A549 treated with CORT108297 at 1 μM for 4 hours (cell line): ENCODE measurements around the gene PRR35. TPM values are rescaled to one million over a fixed set of nuclear protein-coding genes. Genes with fewer than 3 reads are reported as not detected.

Experiments
- total RNA-seq: library from RNA; stranded (reverse); fragments of 200-300 nt; extraction: Qiagen RNA extraction; gene quantifications from 5 replicates; pipeline ENCODE4 v1.2.3, GENCODE V29; 2022

The PRR35 gene
- 0.11 to 0.21 TPM (median 0.16 TPM) in 5 replicates for total RNA-seq

GRCh38 chr16:560204-560700 lies at the start of gene PRR35:
Gene PRR35 (plus strand): TSS chr16:560394. CDS start chr16:563295, 2,901 bp downstream.

DNA sequence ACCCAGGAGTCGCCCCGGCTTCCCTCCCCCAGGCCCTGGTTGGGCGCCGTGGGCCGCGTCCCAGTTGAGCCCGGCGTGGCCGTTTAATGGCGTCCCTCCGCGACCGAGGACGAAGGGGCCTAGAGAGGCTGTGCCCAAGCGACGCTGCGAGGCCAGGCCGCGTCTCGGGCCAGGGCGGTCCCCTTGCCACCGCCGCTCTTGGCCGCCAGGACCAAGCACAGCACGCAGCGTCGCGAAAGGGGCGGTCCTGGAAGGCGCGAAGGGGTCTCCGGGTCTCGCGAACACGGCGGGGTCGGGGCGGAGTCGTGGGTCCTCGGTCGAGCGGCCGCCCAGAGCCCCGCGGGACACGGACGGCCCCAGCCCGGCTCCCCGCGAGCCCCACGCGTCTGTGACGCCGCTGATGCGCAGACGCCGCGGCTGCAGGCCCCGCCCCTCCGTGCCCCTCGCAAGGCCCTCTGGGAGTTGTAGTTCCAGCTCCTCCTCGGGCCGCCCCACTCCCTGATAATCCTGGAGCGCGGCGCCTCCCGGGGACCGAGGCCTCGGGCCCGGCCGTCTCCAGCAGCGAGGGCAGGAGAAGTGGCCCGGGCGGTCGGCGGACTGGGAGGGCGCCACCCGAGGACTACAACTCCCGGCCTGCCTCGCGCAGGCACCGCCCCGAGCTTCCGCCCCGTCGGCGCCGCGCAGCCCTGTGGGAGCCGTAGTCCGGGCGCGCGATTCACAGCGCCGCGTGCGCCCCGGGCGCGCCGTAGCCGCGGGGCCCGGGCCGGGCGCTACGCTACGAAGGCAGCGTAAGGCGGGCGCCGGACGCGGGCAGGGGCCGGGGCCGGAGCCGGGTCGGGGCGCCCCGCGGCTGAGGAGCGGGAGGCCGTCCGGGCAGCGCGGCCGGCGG lies 32.9 kb upstream of the PRR35 start, which contains the start of gene CAPN15:
TSS of gene CAPN15 (plus strand) at position 698 of the 889 bp plus-strand sequence. CDS start 19,127 bp downstream, outside the sequence.

DNA sequence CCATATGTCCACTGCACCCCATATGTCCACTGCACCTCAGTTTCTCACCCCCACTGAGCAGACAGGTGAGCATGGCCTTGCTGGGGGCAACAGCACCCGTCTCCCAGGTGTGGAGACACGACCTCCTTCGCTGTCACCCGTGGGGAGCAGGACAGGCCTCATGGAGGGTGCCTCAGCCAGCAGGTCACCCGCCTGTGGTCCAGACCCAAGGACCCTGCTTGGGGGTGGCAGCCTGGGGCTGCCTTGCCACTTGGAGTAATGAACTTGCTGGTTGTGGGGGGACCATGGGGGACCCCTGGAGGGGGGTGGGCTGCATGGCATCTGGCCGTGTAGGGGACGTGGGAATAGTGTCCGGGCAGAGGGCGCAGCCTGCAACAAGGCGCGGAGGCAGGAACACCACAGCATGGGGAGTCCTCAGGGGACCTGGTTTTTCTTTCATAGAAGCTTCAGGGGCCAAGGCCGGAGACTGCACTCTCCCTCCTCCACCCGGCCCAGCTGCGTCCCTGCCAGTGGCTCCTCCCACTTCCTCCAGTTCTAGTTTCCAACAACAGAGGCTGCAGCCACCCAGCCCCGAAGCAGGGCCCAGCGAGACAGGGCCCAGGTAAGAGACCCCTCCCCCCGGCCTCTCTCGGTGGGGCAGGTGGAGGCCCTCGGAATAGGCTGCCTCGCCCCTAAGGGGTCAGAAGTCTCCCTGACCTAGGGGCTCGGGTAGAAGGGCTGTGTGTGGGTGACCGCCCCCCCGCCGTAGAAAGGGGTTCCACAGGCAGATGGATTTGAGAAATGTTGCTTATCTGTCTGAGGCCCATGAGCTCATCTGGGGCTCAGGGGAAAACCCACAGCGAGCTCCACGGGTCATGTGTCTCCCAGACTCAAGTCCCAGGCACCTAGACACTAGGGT lies 6.5 kb downstream of the PRR35 start, which contains the start of gene NHLRC4:
TSS of gene NHLRC4 (plus strand) at position 531 of the 898 bp plus-strand sequence. CDS start 1,043 bp downstream, outside the sequence.

DNA sequence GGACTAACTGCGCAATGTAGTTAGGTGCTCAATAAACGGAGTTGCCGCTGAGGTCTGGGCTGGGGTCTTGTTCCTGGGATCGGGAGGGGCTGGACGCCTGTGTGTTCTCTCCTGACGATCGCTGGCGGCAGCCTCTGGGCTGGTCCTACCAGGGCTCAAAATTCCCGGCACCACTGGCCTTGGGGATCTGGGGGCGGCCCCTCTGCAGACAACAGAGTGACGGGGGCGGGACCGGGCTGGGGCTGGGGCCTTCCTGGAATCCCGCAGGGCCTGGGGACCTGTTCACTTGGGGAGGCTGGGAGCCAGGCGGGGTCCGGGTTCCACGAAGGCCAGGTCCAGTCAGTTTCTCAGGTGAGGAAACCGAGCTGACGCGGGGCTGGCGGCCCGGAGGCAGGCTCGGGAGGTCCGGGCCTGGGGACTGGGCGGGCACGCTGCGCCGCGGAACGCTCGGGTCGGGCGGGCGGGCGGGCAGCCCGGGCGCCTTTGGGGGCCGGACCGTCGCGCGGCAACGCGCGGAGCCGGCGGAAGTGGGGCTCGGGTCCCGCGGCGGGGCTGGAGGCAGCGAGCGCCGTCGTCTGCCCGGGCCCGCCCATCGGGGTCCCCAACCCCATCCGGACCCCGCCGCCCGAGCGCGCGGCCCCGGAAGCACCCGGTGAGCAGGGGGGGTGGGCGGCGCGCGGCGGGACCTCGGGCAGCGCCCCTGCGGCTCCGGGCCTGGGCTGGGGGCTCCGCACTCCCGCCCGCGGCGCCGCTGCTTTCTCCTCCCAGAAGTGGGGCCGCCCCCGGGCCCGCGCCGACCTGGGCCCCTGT lies 9.5 kb downstream of the PRR35 start, which contains the start of gene PIGQ:
TSS of gene PIGQ (plus strand) at position 524 of the 810 bp plus-strand sequence. CDS start 4,107 bp downstream, outside the sequence.

GRCh38 chr16:589658-590187 lies 29.5 kb downstream of the PRR35 start, which contains the start of gene RAB40C:
Gene RAB40C (plus strand): TSS chr16:590066. CDS start chr16:590292, 226 bp downstream.

Other genes with a start within 250 kb of the PRR35 start
- gene AXIN1, start 207.7 kb upstream of the PRR35 start, total RNA-seq, result 26.1 to 36.7 TPM (median 35.3 TPM) in 5 replicates
- 122 to 138 TPM (median 130 TPM) in 5 replicates for gene MRPL28, start 189.9 kb upstream of the PRR35 start, total RNA-seq
- 25.0 to 40.2 TPM (median 40.2 TPM) in 5 replicates for gene PGAP6, start 178.4 kb upstream of the PRR35 start, total RNA-seq
- gene NME4, start 163.2 kb upstream of the PRR35 start, total RNA-seq, result 274 to 468 TPM (median 443 TPM) in 5 replicates
- gene DECR2, start 158.5 kb upstream of the PRR35 start, total RNA-seq, result 19.7 to 30.5 TPM (median 29.6 TPM) in 5 replicates
- 19.3 to 25.6 TPM (median 21.6 TPM) in 5 replicates for gene RAB11FIP3, start 134.7 kb upstream of the PRR35 start, total RNA-seq
- gene CAPN15, start 32.7 kb upstream of the PRR35 start, total RNA-seq, result 43.1 to 85.3 TPM (median 79.8 TPM) in 5 replicates
- gene NHLRC4, start 6.6 kb downstream of the PRR35 start, total RNA-seq, result 0.18 to 0.31 TPM (median 0.23 TPM) in 5 replicates
- 29.7 to 46.5 TPM (median 42.0 TPM) in 5 replicates for gene PIGQ, start 9.6 kb downstream of the PRR35 start, total RNA-seq
- gene RAB40C, start 29.7 kb downstream of the PRR35 start, total RNA-seq, result 13.6 to 21.0 TPM (median 19.8 TPM) in 5 replicates
- gene WFIKKN1, start 70.6 kb downstream of the PRR35 start, total RNA-seq, result 0.10 to 0.22 TPM (median 0.17 TPM) in 5 replicates
- 80.2 to 152 TPM (median 145 TPM) in 5 replicates for gene METTL26, start 75.9 kb downstream of the PRR35 start, total RNA-seq
- gene MCRIP2, start 81.4 kb downstream of the PRR35 start, total RNA-seq, result 18.9 to 46.8 TPM (median 43.8 TPM) in 5 replicates
- gene WDR90, start 89.0 kb downstream of the PRR35 start, total RNA-seq, result 15.6 to 33.0 TPM (median 31.9 TPM) in 5 replicates
- 60.9 to 107 TPM (median 100 TPM) in 5 replicates for gene RHOT2, start 107.7 kb downstream of the PRR35 start, total RNA-seq
- gene RHBDL1, start 115.3 kb downstream of the PRR35 start, total RNA-seq, result 0.35 to 2.0 TPM (median 1.6 TPM) in 5 replicates
- gene STUB1, start 120.0 kb downstream of the PRR35 start, total RNA-seq, result 81.2 to 132 TPM (median 119 TPM) in 5 replicates
- 59.4 to 85.3 TPM (median 82.4 TPM) in 5 replicates for gene JMJD8, start 123.9 kb downstream of the PRR35 start, total RNA-seq
- gene WDR24, start 130.0 kb downstream of the PRR35 start, total RNA-seq, result 4.4 to 6.5 TPM (median 6.0 TPM) in 5 replicates
- gene FBXL16, start 145.4 kb downstream of the PRR35 start, total RNA-seq, result 2.7 to 5.7 TPM (median 5.3 TPM) in 5 replicates
- gene METRN, start 154.7 kb downstream of the PRR35 start, total RNA-seq, result 68.1 to 229 TPM (median 214 TPM) in 5 replicates
- 27.8 to 63.8 TPM (median 62.1 TPM) in 5 replicates for gene ANTKMT, start 160.8 kb downstream of the PRR35 start, total RNA-seq
- 3.5 to 7.1 TPM (median 6.3 TPM) in 5 replicates for gene CCDC78, start 166.0 kb downstream of the PRR35 start, total RNA-seq
- gene HAGHL, start 166.7 kb downstream of the PRR35 start, total RNA-seq, result 13.9 to 21.0 TPM (median 20.3 TPM) in 5 replicates
- 19.6 to 27.7 TPM (median 25.6 TPM) in 5 replicates for gene CIAO3, start 180.6 kb downstream of the PRR35 start, total RNA-seq
- gene MSLN, start 200.3 kb downstream of the PRR35 start, total RNA-seq, result 2.1 to 3.7 TPM (median 2.5 TPM) in 5 replicates
- 33.6 to 55.9 TPM (median 53.5 TPM) in 5 replicates for gene RPUSD1, start 228.0 kb downstream of the PRR35 start, total RNA-seq
- 15.9 to 33.5 TPM (median 29.7 TPM) in 5 replicates for gene CHTF18, start 228.2 kb downstream of the PRR35 start, total RNA-seq
- gene GNG13, start 240.3 kb downstream of the PRR35 start, total RNA-seq, result not detected in 5 replicates